Activated naive CD4-positive, alpha-beta T cell (primary cell): ENCODE results near the gene PCDHGA6.
"Not testable (repeated sequence)": the region's sequence is repeated elsewhere in the genome, so short reads cannot be mapped to it uniquely, and the experiment has no call there.

Source experiments
- DNase-seq, 4 experiments: peaks; one replicate each; lab custom pipeline; 2025; lab: John Stamatoyannopoulos, UW

PCDHGA6 gene

GRCh38 chr5:141373673-141374317 is at the start of gene PCDHGA6:
PCDHGA6 (plus strand) TSS chr5:141373891; CDS start chr5:141374084, 193 bp downstream.
- no peak for DNase-seq

- peak in 3 of 4 experiments; percentile 5 to 49 (median 24) for DNase-seq
Measured at GRCh38 chr5:141326088-141326854, 47.4 kb upstream of the PCDHGA6 start.

DNA sequence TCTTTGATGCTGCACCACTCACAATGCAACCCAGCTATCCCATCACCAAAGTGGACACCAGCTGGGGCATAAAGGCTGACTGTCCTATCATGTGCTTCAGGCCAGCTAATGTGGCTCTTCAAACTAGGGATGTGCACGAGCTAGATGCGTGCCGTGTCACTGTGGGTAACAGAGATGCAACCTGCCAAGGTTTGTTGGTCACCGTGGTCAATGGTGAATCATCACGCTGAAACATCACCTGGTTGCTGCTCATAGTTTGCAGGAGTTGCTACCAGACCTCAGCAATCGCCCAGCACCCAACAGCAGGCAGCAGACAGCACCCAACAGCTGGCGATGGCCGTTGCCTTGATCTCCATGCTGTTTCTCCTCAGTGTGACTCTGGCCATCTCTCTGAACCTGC is 45.5 kb upstream of the PCDHGA6 start:
- no peak for DNase-seq

DNA sequence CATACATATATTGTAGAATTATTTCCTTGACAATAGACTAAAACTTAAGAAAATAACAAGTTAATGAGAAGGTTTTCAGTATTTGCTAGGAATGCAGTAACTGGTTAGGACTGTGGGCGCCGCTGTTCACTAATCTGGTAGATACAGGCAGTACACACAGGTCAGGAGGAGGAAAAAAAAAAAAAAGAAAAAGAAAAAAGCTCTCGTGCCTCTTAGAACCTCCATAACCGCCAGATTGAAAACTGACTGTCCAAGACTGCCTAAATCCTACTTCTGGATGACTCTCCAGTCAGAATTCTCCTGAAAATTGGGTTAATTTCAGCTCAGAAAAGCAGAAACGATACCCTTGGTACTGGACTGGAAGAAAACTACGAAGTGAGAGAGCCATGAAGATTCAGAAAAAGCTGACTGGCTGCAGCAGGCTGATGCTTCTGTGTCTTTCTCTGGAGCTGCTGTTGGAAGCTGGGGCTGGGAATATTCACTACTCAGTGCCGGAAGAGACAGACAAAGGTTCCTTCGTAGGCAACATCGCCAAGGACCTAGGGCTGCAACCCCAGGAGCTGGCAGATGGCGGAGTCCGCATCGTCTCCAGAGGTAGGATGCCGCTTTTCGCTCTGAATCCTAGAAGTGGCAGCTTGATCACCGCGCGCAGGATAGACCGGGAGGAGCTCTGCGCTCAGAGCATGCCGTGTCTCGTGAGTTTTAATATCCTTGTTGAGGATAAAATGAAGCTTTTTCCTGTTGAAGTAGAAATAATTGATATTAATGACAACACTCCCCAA is 43.2 kb upstream of the PCDHGA6 start, which contains the start of gene PCDHGA1:
Gene PCDHGA1, plus strand, starts transcription at position 216 of the 782 bp plus-strand sequence.
- DNase-seq: no peak

DNA sequence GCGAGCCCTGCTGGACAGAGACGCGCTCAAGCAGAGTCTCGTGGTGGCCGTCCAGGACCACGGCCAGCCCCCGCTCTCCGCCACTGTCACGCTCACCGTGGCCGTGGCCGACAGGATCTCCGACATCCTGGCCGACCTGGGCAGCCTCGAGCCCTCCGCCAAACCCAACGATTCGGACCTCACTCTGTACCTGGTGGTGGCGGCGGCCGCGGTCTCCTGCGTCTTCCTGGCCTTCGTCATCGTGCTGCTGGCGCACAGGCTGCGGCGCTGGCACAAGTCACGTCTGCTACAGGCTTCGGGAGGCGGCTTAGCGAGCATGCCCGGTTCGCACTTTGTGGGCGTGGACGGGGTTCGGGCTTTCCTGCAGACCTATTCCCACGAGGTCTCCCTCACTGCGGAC is 41.1 kb upstream of the PCDHGA6 start:
- DNase-seq: not testable (repeated sequence)

DNA sequence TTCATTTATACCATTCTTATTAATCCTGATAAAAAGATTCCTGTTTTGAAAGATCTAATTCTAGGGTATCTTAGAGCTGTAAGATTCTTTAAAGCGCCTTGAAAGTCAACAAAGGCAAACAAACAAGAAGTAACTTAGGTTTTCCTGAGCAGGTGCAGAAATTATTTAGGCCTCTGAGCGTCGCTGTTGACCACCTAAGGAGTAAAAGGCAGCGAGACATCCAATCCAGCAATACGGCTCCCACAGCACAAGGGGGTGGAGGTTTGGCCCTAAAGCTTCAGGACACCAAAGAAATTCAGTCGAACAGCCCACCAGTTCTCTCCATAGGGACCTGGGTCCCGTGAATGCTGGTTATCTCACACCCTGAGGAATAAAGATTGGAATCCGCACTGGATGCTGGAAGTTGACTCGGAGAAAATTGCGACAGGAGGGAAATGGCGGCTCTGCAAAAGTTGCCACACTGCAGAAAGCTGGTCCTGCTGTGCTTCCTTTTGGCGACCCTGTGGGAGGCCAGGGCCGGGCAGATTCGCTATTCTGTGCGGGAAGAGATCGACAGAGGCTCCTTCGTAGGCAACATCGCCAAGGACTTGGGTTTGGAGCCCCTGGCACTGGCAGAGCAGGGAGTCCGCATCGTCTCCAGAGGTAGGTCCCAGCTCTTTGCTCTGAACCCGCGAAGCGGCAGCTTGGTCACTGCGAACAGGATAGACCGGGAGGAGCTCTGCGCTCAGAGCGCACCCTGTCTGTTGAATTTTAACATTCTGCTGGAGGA is 35.0 kb upstream of the PCDHGA6 start, which contains the start of gene PCDHGA2:
Gene PCDHGA2, plus strand, starts transcription at position 223 of the 769 bp plus-strand sequence.
- no peak for DNase-seq

DNA sequence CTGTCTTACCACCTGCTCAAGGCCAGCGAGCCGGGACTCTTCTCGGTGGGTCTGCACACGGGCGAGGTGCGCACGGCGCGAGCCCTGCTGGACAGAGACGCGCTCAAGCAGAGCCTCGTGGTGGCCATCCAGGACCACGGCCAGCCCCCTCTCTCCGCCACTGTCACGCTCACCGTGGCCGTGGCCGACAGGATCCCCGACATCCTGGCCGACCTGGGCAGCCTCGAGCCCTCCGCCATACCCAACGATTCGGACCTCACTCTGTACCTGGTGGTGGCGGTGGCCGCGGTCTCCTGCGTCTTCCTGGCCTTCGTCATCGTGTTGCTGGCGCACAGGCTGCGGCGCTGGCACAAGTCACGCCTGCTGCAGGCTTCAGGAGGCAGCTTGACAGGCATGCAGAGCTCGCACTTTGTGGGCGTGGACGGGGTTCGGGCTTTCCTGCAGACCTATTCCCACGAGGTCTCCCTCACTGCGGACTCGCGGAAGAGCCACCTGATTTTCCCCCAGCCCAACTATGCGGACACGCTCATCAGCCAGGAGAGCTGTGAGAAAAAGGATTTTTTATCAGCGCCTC is 32.8 kb upstream of the PCDHGA6 start:
- DNase-seq: not testable (repeated sequence)

DNA sequence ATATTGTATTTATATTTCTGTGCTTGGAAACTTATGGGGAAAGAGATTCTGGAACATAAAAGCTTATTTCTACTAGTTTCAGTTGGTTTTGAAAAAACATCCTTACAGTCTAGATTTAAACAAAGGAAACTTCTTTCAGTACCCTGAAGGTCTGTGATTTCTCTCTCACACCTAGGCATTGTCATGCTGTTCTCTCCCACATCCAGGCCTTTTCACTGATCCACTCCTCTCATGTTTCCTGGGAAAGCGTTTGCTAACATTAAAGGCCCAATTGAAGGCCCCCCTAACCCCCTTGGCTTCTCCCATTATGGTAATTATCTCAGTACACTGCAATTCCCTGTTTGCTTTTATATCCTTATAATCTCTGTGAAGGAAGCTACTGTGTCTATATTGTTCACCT is 30.9 kb upstream of the PCDHGA6 start:
- no peak for DNase-seq

GRCh38 chr5:141343242-141343952 is 30.3 kb upstream of the PCDHGA6 start, which contains the start of gene PCDHGA3:
PCDHGA3 (plus strand) TSS chr5:141343829; CDS start chr5:141344034, 205 bp downstream.
- no peak for DNase-seq

- DNase-seq: no peak
Measured at GRCh38 chr5:141343953-141344463, 29.7 kb upstream of the PCDHGA6 start.

GRCh38 chr5:141345327-141345726 is 28.4 kb upstream of the PCDHGA6 start:
- no peak for DNase-seq

DNA sequence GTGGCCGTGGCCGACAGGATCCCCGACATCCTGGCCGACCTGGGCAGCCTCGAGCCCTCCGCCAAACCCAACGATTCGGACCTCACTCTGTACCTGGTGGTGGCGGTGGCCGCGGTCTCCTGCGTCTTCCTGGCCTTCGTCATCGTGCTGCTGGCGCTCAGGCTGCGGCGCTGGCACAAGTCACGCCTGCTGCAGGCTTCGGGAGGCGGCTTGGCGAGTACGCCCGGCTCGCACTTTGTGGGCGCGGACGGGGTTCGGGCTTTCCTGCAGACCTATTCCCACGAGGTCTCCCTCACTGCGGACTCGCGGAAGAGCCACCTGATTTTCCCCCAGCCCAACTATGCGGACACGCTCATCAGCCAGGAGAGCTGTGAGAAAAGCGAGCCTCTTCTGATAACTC is 27.7 kb upstream of the PCDHGA6 start:
- DNase-seq: not testable (repeated sequence)

GRCh38 chr5:141349917-141350619 is 23.6 kb upstream of the PCDHGA6 start, which contains the start of gene PCDHGB1:
PCDHGB1 (plus strand) TSS chr5:141350099; CDS start chr5:141350261, 162 bp downstream.
- no peak for DNase-seq

DNA sequence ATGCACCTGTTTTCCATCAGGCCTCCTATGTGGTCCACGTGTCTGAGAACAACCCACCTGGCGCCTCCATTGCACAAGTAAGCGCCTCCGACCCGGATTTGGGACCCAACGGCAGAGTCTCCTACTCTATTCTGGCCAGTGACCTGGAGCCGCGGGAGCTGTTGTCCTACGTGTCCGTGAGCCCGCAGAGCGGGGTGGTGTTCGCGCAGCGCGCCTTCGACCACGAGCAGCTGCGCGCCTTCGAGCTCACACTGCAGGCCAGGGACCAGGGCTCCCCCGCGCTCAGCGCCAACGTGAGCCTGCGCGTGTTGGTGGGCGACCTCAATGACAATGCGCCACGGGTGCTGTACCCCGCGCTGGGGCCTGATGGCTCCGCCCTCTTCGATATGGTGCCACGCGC is 22.1 kb upstream of the PCDHGA6 start:
- DNase-seq: no peak

GRCh38 chr5:141354900-141355469 is 18.7 kb upstream of the PCDHGA6 start, which contains the start of gene PCDHGA4:
PCDHGA4 (plus strand) TSS chr5:141355021; CDS start chr5:141355108, 87 bp downstream.
- no peak for DNase-seq

GRCh38 chr5:141355641-141356040 is 18.1 kb upstream of the PCDHGA6 start:
- no peak for DNase-seq

DNA sequence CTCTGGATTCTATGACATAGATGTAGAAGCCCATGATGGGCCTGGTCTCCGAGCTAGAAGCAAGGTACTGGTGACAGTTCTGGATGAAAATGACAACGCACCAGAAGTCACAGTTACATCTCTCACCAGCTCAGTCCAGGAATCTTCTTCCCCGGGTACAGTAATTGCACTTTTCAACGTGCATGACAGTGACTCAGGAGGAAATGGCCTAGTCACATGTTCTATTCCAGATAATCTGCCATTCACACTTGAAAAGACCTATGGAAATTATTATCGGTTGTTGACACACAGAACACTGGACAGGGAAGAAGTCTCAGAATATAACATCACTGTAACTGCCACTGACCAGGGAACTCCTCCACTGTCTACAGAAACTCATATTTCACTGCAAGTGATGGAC is 17.6 kb upstream of the PCDHGA6 start:
- no peak for DNase-seq

DNA sequence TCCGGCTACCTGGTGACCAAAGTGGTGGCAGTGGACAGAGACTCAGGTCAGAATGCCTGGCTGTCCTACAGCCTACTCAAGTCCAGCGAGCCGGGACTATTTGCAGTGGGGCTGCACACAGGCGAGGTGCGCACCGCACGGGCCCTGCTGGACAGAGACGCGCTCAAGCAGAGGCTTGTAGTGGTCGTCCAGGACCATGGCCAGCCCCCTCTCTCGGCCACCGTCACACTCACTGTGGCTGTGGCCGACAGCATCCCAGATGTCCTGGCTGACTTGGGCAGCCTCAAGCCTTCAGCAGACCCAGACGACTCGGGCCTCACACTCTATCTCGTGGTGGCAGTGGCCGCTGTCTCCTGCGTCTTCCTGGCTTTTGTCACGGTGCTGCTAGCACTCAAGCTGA is 16.7 kb upstream of the PCDHGA6 start:
- DNase-seq: no peak

DNA sequence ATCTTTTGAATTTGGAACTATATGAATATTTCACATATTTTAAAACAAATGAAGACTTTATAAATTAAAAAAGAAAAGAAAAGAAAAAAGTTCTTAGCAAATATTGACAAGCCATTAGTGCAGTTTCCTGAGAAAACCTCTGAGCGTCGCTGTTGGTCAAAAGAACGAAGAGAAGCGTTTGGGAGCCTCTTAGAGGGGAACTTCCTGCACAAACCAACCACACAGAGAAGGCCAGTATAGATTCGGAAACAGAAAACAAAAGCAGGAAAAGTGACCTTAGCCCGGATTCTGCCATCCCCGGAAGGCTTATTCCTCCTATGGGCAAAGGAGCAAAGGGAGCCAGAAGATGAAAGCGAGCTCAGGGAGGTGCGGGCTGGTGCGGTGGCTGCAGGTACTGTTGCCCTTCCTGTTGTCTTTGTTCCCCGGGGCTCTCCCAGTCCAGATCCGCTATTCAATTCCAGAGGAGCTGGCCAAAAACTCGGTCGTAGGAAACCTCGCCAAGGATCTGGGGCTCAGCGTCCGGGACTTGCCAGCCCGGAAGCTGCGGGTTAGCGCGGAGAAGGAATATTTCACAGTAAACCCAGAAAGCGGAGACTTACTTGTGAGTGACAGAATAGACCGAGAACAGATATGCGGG is 13.8 kb upstream of the PCDHGA6 start, which contains the start of gene PCDHGB2:
Gene PCDHGB2, plus strand, starts transcription at position 205 of the 637 bp plus-strand sequence. Its CDS starts 142 bp downstream, at position 347.
- DNase-seq: no peak
